Mesendoderm (in vitro differentiated cells): ENCODE results near the gene PYM1.

Experiments
- DNase-seq: peaks from one replicate; pipeline ENCODE4 v3.0.0; 2013
- H2AK5ac ChIP-seq: 2 replicates; pipeline ENCODE4 v1.6.1; 2013; ENCODE audit warnings: low read length, inconsistent platforms
- H2BK120ac ChIP-seq: 2 replicates; pipeline ENCODE4 v1.6.1; 2013; ENCODE audit warnings: low read depth, mild to moderate bottlenecking, low read length, moderate library complexity, mixed read lengths
- H2BK15ac ChIP-seq: replicated peaks from 2 replicates; pipeline ENCODE4 v1.6.1; 2013; ENCODE audit warnings: low read depth, mild to moderate bottlenecking, moderate library complexity
- H2BK5ac ChIP-seq: 2 replicates; pipeline ENCODE4 v1.6.1; 2013; ENCODE audit warnings: low read length, inconsistent platforms
- H3K18ac ChIP-seq: 2 replicates; pipeline ENCODE4 v1.6.1; 2013; ENCODE audit warnings: mild to moderate bottlenecking, low read length, mixed read lengths
- H3K23ac ChIP-seq: one replicate; pipeline ENCODE4 v1.6.1; 2013; ENCODE audit warnings: low read length
- H3K27ac ChIP-seq: 2 replicates; pipeline ENCODE4 v1.5.1; 2013; ENCODE audit warnings: low read depth, mild to moderate bottlenecking, inconsistent platforms, low read length, moderate library complexity
- H3K27me3 ChIP-seq: 2 replicates; pipeline ENCODE4 v1.6.1; 2013; ENCODE audit warnings: low read length, control low read depth, mild to moderate bottlenecking, inconsistent platforms; ENCODE audit not compliant: insufficient read depth, poor library complexity
- H3K36me3 ChIP-seq: 2 replicates; pipeline ENCODE4 v1.6.1; 2013; ENCODE audit warnings: low read length, inconsistent platforms; ENCODE audit not compliant: control insufficient read depth, insufficient read depth
- H3K4ac ChIP-seq: one replicate; pipeline ENCODE4 v1.6.1; 2013; ENCODE audit warnings: low read depth, mild to moderate bottlenecking, low read length, moderate library complexity
- H3K4me1 ChIP-seq: 2 replicates; pipeline ENCODE4 v1.6.1; 2013; ENCODE audit warnings: low read depth, low read length, inconsistent platforms; ENCODE audit not compliant: control insufficient read depth
- H3K4me2 ChIP-seq: 2 replicates; pipeline ENCODE4 v1.6.1; 2013; ENCODE audit warnings: low read length
- H3K4me3 ChIP-seq: 2 replicates; pipeline ENCODE4 v1.5.1; 2013; ENCODE audit warnings: mild to moderate bottlenecking, low read length
- H3K56ac ChIP-seq: one replicate; pipeline ENCODE4 v1.6.1; 2013; ENCODE audit warnings: low read length
- H3K79me1 ChIP-seq: 2 replicates; pipeline ENCODE4 v1.6.1; 2013; ENCODE audit warnings: low read length, inconsistent platforms
- H3K79me2 ChIP-seq: 2 replicates; pipeline ENCODE4 v1.6.1; 2013; ENCODE audit warnings: mild to moderate bottlenecking, low read length; ENCODE audit not compliant: control insufficient read depth, insufficient read depth
- H3K9ac ChIP-seq: 2 replicates; pipeline ENCODE4 v1.6.1; 2013; ENCODE audit warnings: low read length, inconsistent platforms
- H4K5ac ChIP-seq: one replicate; pipeline ENCODE4 v1.6.1; 2013; ENCODE audit warnings: low read length
- H4K8ac ChIP-seq: one replicate; pipeline ENCODE4 v1.6.1; 2013; ENCODE audit warnings: low read depth, mild to moderate bottlenecking, control low read depth, low read length, moderate library complexity
- WGBS: extraction: QIAGEN DNeasy Blood & Tissue Kit; methylation state at CpG from one replicate; pipeline ENCODE4 v1.1.7; 2013; ENCODE audit warnings: low lambda C conversion rate, missing lambda C conversion rate; ENCODE audit not compliant: insufficient coverage; ENCODE audit errors: extremely low coverage; 5-methylcytosine and 5-hydroxymethylcytosine counted together

The PYM1 gene

GRCh38 chr12:55861871-55862270, 65.8 kb downstream of the PYM1 start:
- no peak overlapping the region for H3K4ac ChIP-seq
- H4K8ac ChIP-seq, result no peak overlapping the region
- H4K5ac ChIP-seq, result no peak overlapping the region
- no CpG with 5 or more reads among the region's 3 CpGs for WGBS
- no peak overlapping the region for H2BK15ac ChIP-seq
- H2BK5ac ChIP-seq, result no peak overlapping the region
- H3K79me2 ChIP-seq, result no peaks in the 10 kb centered on the region
- no peak overlapping the region for H3K4me3 ChIP-seq
- no peaks in the 10 kb centered on the region for H3K36me3 ChIP-seq
- no peak overlapping the region for H3K9ac ChIP-seq
- H3K56ac ChIP-seq, result no peak overlapping the region
- H2BK120ac ChIP-seq, result no peak overlapping the region
- no peak overlapping the region for H3K27ac ChIP-seq
- H3K23ac ChIP-seq, result no peak overlapping the region
- H3K79me1 ChIP-seq, result no peaks in the 10 kb centered on the region
- no peak for DNase-seq
- no peaks in the 10 kb centered on the region for H3K27me3 ChIP-seq
- H3K4me1 ChIP-seq, result no peaks in the 10 kb centered on the region
- H3K4me2 ChIP-seq, result no peak overlapping the region
- H3K18ac ChIP-seq, result no peak overlapping the region
- H2AK5ac ChIP-seq, result no peak overlapping the region

- no CpG with 5 or more reads among the region's 8 CpGs for WGBS
- Histone ChIP-seq H2AK5ac (no peak overlapping the region), H4K5ac (no peak overlapping the region), H3K36me3 (no peaks in the 10 kb centered on the region), H3K4me1 (no peaks in the 10 kb centered on the region), H3K23ac (no peak overlapping the region), H3K27me3 (no peaks in the 10 kb centered on the region), H3K4me3 (no peak overlapping the region), H3K79me2 (no peaks in the 10 kb centered on the region), H2BK120ac (no peak overlapping the region), H3K79me1 (no peaks in the 10 kb centered on the region), H3K27ac (no peak overlapping the region), H3K4me2 (no peak overlapping the region), H3K4ac (no peak overlapping the region), H4K8ac (no peak overlapping the region), H3K56ac (no peak overlapping the region), H3K18ac (no peak overlapping the region), H2BK15ac (no peak overlapping the region), H2BK5ac (no peak overlapping the region), H3K9ac (no peak overlapping the region)
- DNase-seq, result no peak
These were observed 66.3 kb downstream of the PYM1 start for GRCh38 chr12:55861396-55861795.

- no peak for DNase-seq
- Histone ChIP-seq H3K4me1 (no peaks in the 10 kb centered on the region), H3K36me3 (no peaks in the 10 kb centered on the region), H2BK15ac (no peak overlapping the region), H3K9ac (no peak overlapping the region), H3K4me3 (no peak overlapping the region), H3K23ac (no peak overlapping the region), H2BK120ac (no peak overlapping the region), H3K79me2 (no peaks in the 10 kb centered on the region), H3K27ac (no peak overlapping the region), H3K4ac (no peak overlapping the region), H4K5ac (no peak overlapping the region), H2BK5ac (no peak overlapping the region), H3K4me2 (no peak overlapping the region), H3K27me3 (no peaks in the 10 kb centered on the region), H2AK5ac (no peak overlapping the region), H3K79me1 (no peaks in the 10 kb centered on the region), H4K8ac (no peak overlapping the region), H3K56ac (no peak overlapping the region), H3K18ac (no peak overlapping the region)
- WGBS, result no CpG with 5 or more reads among the region's 1 CpG
These were observed 75.0 kb downstream of the PYM1 start for GRCh38 chr12:55852740-55853139.
